Measurements from ENCODE around the gene C1GALT1C1. TPM values are rescaled to one million over a fixed set of nuclear protein-coding genes. Genes with fewer than 3 reads are reported as not detected.
A peak's percentile ranks its signal among the peaks of the same experiment; 100 is the strongest.

C1GALT1C1 gene
- total RNA-seq, 1 experiment from 2014 or later, result 10.2 TPM

DNA sequence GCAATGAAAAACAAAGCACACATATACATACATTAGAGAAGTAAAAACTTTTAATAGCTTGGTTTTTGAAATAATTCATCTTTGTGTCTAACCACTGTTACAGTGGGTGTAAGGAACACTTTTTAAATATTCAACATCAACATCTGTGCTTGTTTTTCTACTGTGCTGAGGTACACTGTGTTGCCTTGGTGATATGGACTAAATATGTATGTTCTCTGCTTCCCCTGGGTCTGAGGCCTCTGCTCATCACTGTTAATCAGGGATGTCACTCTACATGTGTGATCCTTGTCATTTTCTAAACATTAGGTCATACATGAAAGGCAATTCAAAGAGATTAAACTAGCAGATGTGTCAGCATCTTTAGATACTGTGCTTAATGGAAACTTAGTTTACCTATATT lies 15.0 kb downstream of the C1GALT1C1 start:
- no peaks in the 10 kb centered on the region for H3K9me3 ChIP-seq (ENCODE audit: low read depth, low read length, poor library complexity, severe bottlenecking)
- no peaks in the 10 kb centered on the region for H3K27me3 ChIP-seq (replicated peaks; ENCODE audit: insufficient read depth, low read depth, low read length, poor library complexity)
- BruUV-seq (replicated peaks), result no TSS peak
- no peak overlapping the region for H3K4me3 ChIP-seq (ENCODE audit: low read depth, low read length, poor library complexity, severe bottlenecking)
- no peak for DNase-seq (ENCODE audit: low spot score)
- TF ChIP-seq EZH2 (IDR thresholded peaks at IDR 0.05; ENCODE audit: borderline replicate concordance, low read depth, low read length, poor library complexity, severe bottlenecking), result no peak
- TF ChIP-seq, protein P1, sequence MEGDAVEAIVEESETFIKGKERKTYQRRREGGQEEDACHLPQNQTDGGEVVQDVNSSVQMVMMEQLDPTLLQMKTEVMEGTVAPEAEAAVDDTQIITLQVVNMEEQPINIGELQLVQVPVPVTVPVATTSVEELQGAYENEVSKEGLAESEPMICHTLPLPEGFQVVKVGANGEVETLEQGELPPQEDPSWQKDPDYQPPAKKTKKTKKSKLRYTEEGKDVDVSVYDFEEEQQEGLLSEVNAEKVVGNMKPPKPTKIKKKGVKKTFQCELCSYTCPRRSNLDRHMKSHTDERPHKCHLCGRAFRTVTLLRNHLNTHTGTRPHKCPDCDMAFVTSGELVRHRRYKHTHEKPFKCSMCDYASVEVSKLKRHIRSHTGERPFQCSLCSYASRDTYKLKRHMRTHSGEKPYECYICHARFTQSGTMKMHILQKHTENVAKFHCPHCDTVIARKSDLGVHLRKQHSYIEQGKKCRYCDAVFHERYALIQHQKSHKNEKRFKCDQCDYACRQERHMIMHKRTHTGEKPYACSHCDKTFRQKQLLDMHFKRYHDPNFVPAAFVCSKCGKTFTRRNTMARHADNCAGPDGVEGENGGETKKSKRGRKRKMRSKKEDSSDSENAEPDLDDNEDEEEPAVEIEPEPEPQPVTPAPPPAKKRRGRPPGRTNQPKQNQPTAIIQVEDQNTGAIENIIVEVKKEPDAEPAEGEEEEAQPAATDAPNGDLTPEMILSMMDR (conservative IDR thresholded peaks at IDR 0.05; ENCODE audit: low read depth, low read length), result no peak
- peaks cover 4% of the 10 kb centered on the region for H3K36me3 ChIP-seq (ENCODE audit: insufficient read depth, low read length, poor library complexity, severe bottlenecking)
- POLR2A ChIA-PET (ENCODE audit: low non-redundant PET), result no interaction called here
- CTCF ChIA-PET, result no interaction called here
- H3K27ac ChIP-seq (ENCODE audit: low read depth, low read length, poor library complexity, severe bottlenecking), result no peak overlapping the region
- no peaks in the 10 kb centered on the region for H3K4me1 ChIP-seq (ENCODE audit: insufficient read depth, low read length, poor library complexity, severe bottlenecking)
- intact Hi-C loops (cut with micrococcal nuclease; ENCODE audit: unreplicated experiment), result no loop called here

DNA sequence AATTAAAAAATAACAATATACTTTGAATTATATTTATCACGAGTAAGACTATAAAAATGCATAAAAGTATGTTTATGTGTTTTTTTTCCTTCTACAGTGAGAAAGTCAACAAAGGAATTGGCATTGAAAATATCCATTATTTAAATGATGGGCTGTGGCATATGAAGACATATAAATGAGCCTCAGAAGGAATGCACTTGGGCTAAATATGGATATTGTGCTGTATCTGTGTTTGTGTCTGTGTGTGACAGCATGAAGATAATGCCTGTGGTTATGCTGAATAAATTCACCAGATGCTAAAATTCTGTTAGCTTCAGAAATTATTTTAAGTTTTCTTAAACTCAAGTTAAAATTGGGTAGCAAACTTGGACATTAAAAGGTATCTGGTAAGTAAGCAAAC lies 17.8 kb downstream of the C1GALT1C1 start:
- no TSS peak for BruUV-seq (replicated peaks)
- Histone ChIP-seq H3K4me3 (ENCODE audit: low read depth, low read length, poor library complexity, severe bottlenecking) (no peak overlapping the region), H3K27me3 (replicated peaks; ENCODE audit: insufficient read depth, low read depth, low read length, poor library complexity) (no peaks in the 10 kb centered on the region), H3K9me3 (ENCODE audit: low read depth, low read length, poor library complexity, severe bottlenecking) (no peaks in the 10 kb centered on the region), H3K4me1 (ENCODE audit: insufficient read depth, low read length, poor library complexity, severe bottlenecking) (no peaks in the 10 kb centered on the region), H3K27ac (ENCODE audit: low read depth, low read length, poor library complexity, severe bottlenecking) (no peak overlapping the region), H3K36me3 (ENCODE audit: insufficient read depth, low read length, poor library complexity, severe bottlenecking) (peaks cover 4% of the 10 kb centered on the region)
- TF ChIP-seq, protein P1 (conservative IDR thresholded peaks at IDR 0.05; ENCODE audit: low read depth, low read length), result no peak
- TF ChIP-seq EZH2 (IDR thresholded peaks at IDR 0.05; ENCODE audit: borderline replicate concordance, low read depth, low read length, poor library complexity, severe bottlenecking), result no peak
- CTCF ChIA-PET, result no interaction called here
- no peak for DNase-seq (ENCODE audit: low spot score)
- POLR2A ChIA-PET (ENCODE audit: low non-redundant PET), result no interaction called here
- intact Hi-C loops (cut with micrococcal nuclease; ENCODE audit: unreplicated experiment), result no loop called here

DNA sequence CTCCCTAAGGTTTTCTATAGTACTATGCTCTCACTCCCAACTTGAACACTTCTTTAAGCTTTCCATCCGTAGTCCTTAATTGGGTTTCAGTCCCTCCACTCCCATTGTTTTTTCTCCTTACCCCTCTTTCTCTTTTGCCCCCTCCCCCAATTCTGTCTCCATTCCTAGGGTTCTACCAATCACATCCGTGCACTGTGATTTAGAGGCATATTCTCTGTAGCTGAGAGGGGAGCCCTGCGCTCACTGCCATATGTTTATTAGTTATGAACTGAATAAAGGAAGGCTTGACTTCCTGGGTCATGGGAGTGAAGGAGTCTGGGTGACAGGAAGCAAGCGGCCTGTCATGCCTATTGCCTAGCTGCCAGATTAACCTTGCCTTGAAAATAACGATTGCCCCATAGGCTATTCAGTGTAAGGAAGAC lies 25.5 kb downstream of the C1GALT1C1 start:
- peak; percentile 40 for DNase-seq (ENCODE audit: low spot score)
- Histone ChIP-seq H3K27me3 (replicated peaks; ENCODE audit: insufficient read depth, low read depth, low read length, poor library complexity) (no peaks in the 10 kb centered on the region), H3K4me3 (ENCODE audit: low read depth, low read length, poor library complexity, severe bottlenecking) (peak overlapping the region; percentile 64), H3K27ac (ENCODE audit: low read depth, low read length, poor library complexity, severe bottlenecking) (peak overlapping the region; percentile 88), H3K4me1 (ENCODE audit: insufficient read depth, low read length, poor library complexity, severe bottlenecking) (no peaks in the 10 kb centered on the region), H3K9me3 (ENCODE audit: low read depth, low read length, poor library complexity, severe bottlenecking) (no peaks in the 10 kb centered on the region), H3K36me3 (ENCODE audit: insufficient read depth, low read length, poor library complexity, severe bottlenecking) (no peaks in the 10 kb centered on the region)
- TF ChIP-seq, protein P1 (conservative IDR thresholded peaks at IDR 0.05; ENCODE audit: low read depth, low read length), result no peak
- intact Hi-C loops (cut with micrococcal nuclease; ENCODE audit: unreplicated experiment), result loop anchor here (5.0 kb wide), 1 partner anchor 42 kb away; the partner anchor contains the start of gene CUL4B
- BruUV-seq (replicated peaks), result TSS peak; percentile 70
- ChIA-PET POLR2A (ENCODE audit: low non-redundant PET) (interaction anchor here (1.7 kb wide), 1 partner anchor 43 kb away, joined by 25 read pairs; the partner anchor contains the start of gene CUL4B), CTCF (no interaction called here)
